Measurements from ENCODE around the gene CACNA2D2. TPM values are rescaled to one million over a fixed set of nuclear protein-coding genes. Genes with fewer than 3 reads are reported as not detected.

The CACNA2D2 gene
- total and polyA plus RNA-seq, 2 experiments from 2014 or later: 0.87 to 1.5 TPM

GRCh38 chr3:50355829-50356552 is 147.4 kb downstream of the CACNA2D2 start:
- Histone ChIP-seq H3K27ac (no peak overlapping the region), H2AFZ (no peak overlapping the region), H4K20me1 (ENCODE audit: insufficient read depth, poor library complexity, severe bottlenecking) (peaks cover 38% of the 10 kb centered on the region), H3K4me1 (ENCODE audit: insufficient read depth) (peaks cover 34% of the 10 kb centered on the region), H3K9me2 (replicated peaks; ENCODE audit: insufficient read depth) (no peaks in the 10 kb centered on the region), H3K36me3 (replicated peaks; ENCODE audit: insufficient read depth, low read depth) (no peaks in the 10 kb centered on the region), H3K79me2 (peaks cover 52% of the 10 kb centered on the region), H3K9me3 (ENCODE audit: low read depth) (no peaks in the 10 kb centered on the region), H3K4me2 (peak overlapping the region; percentile 99), H3K27me3 (no peaks in the 10 kb centered on the region), H3K4me3 (no peak overlapping the region)
- TF ChIP-seq, protein P1, sequence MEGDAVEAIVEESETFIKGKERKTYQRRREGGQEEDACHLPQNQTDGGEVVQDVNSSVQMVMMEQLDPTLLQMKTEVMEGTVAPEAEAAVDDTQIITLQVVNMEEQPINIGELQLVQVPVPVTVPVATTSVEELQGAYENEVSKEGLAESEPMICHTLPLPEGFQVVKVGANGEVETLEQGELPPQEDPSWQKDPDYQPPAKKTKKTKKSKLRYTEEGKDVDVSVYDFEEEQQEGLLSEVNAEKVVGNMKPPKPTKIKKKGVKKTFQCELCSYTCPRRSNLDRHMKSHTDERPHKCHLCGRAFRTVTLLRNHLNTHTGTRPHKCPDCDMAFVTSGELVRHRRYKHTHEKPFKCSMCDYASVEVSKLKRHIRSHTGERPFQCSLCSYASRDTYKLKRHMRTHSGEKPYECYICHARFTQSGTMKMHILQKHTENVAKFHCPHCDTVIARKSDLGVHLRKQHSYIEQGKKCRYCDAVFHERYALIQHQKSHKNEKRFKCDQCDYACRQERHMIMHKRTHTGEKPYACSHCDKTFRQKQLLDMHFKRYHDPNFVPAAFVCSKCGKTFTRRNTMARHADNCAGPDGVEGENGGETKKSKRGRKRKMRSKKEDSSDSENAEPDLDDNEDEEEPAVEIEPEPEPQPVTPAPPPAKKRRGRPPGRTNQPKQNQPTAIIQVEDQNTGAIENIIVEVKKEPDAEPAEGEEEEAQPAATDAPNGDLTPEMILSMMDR (IDR thresholded peaks at IDR 0.05; ENCODE audit: poor library complexity): peak; percentile 3
- no peak for TF ChIP-seq EZH2phosphoT487 (IDR thresholded peaks at IDR 0.05; ENCODE audit: low read depth, severe bottlenecking, unreplicated experiment)
- 82% methylated on average over 5 of the region's 5 CpGs for whole genome bisulfite sequencing (ENCODE audit: low lambda C conversion rate, missing lambda C conversion rate)
- DNase-seq (ENCODE audit: low spot score): no peak

GRCh38 chr3:50354850-50355249 is 148.6 kb downstream of the CACNA2D2 start:
- Histone ChIP-seq H4K20me1 (ENCODE audit: insufficient read depth, poor library complexity, severe bottlenecking) (peaks cover 38% of the 10 kb centered on the region), H3K27ac (no peak overlapping the region), H3K36me3 (replicated peaks; ENCODE audit: insufficient read depth, low read depth) (no peaks in the 10 kb centered on the region), H2AFZ (no peak overlapping the region), H3K79me2 (peaks cover 57% of the 10 kb centered on the region), H3K27me3 (no peaks in the 10 kb centered on the region), H3K4me3 (no peak overlapping the region), H3K9me3 (ENCODE audit: low read depth) (no peaks in the 10 kb centered on the region), H3K4me2 (no peak overlapping the region), H3K9me2 (replicated peaks; ENCODE audit: insufficient read depth) (no peaks in the 10 kb centered on the region), H3K4me1 (ENCODE audit: insufficient read depth) (peaks cover 39% of the 10 kb centered on the region)
- no peak for DNase-seq (ENCODE audit: low spot score)
- 97% methylated on average over 7 of the region's 7 CpGs for WGBS (ENCODE audit: low lambda C conversion rate, missing lambda C conversion rate)
- no peak for TF ChIP-seq EZH2phosphoT487 (IDR thresholded peaks at IDR 0.05; ENCODE audit: low read depth, severe bottlenecking, unreplicated experiment)
- no peak for TF ChIP-seq EZH2 (IDR thresholded peaks at IDR 0.05; ENCODE audit: borderline replicate concordance)
- TF ChIP-seq, protein P1 (IDR thresholded peaks at IDR 0.05; ENCODE audit: poor library complexity): no peak

- 94% methylated on average over 5 of the region's 5 CpGs for WGBS (ENCODE audit: low lambda C conversion rate, missing lambda C conversion rate)
- Histone ChIP-seq H3K9me2 (replicated peaks; ENCODE audit: insufficient read depth) (no peaks in the 10 kb centered on the region), H3K79me2 (peaks cover 62% of the 10 kb centered on the region), H3K36me3 (replicated peaks; ENCODE audit: insufficient read depth, low read depth) (no peaks in the 10 kb centered on the region), H3K4me3 (no peak overlapping the region), H3K4me1 (ENCODE audit: insufficient read depth) (peaks cover 44% of the 10 kb centered on the region), H4K20me1 (ENCODE audit: insufficient read depth, poor library complexity, severe bottlenecking) (peaks cover 38% of the 10 kb centered on the region), H3K9me3 (ENCODE audit: low read depth) (no peaks in the 10 kb centered on the region), H3K27ac (no peak overlapping the region), H3K4me2 (no peak overlapping the region), H2AFZ (no peak overlapping the region), H3K27me3 (no peaks in the 10 kb centered on the region)
- TF ChIP-seq, protein P1 (IDR thresholded peaks at IDR 0.05; ENCODE audit: poor library complexity): no peak
- DNase-seq (ENCODE audit: low spot score): no peak
Observed at GRCh38 chr3:50354186-50354764, 149.2 kb downstream of the CACNA2D2 start.
